DND-41 (cell line): Measurements from ENCODE around the gene METTL17.

Experiments used
- EZH2 ChIP-seq: IDR thresholded peaks from 3 replicates; pipeline ENCODE4 v1.6.1; 2012; ENCODE audit warnings: borderline replicate concordance, low read depth, mild to moderate bottlenecking, moderate library complexity, low read length, inconsistent platforms; ENCODE audit not compliant: severe bottlenecking
- TF ChIP-seq, protein P1 (sequence below): IDR thresholded peaks from 2 replicates; pipeline ENCODE4 v1.5.1; 2012; ENCODE audit warnings: borderline replicate concordance, low read length, moderate library complexity, mild to moderate bottlenecking; ENCODE audit not compliant: poor library complexity, severe bottlenecking; ENCODE audit errors: extremely low read depth

DNA sequence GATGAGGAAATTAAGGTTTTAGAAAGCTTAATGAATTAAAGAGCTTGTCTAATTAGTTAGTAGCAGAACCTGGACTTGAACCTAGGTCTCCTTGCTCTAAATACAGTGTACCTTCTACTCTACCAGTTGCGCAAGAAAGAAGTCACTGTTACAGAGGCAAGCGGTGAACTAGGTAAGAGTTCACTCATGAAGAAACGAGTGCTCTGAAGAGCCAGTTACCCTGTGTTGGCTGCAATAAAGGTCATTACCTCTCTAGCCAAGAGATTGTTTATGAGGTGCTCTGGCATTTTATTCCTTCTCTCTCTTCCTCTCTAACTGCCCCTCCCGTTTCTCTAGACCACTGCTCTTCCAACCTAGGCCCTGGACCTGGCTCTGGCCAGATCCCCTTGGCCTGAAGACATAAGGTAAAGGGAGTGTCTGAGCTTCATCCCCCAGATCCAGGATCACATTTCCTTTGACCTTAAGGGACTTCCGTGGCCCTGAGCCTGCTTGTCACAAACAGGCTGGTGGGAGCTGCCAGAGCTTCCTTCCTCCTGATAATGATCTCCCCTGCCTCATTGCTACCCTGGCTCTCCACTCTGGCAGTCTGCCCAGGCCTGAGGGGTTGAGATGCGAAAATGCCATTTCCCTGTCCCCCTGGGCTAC, 54.3 kb downstream of the METTL17 start:
- TF ChIP-seq, protein P1, sequence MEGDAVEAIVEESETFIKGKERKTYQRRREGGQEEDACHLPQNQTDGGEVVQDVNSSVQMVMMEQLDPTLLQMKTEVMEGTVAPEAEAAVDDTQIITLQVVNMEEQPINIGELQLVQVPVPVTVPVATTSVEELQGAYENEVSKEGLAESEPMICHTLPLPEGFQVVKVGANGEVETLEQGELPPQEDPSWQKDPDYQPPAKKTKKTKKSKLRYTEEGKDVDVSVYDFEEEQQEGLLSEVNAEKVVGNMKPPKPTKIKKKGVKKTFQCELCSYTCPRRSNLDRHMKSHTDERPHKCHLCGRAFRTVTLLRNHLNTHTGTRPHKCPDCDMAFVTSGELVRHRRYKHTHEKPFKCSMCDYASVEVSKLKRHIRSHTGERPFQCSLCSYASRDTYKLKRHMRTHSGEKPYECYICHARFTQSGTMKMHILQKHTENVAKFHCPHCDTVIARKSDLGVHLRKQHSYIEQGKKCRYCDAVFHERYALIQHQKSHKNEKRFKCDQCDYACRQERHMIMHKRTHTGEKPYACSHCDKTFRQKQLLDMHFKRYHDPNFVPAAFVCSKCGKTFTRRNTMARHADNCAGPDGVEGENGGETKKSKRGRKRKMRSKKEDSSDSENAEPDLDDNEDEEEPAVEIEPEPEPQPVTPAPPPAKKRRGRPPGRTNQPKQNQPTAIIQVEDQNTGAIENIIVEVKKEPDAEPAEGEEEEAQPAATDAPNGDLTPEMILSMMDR, result no peak
- no peak for TF ChIP-seq EZH2
